ENCODE results near the gene PAK4. TPM values are rescaled to one million over a fixed set of nuclear protein-coding genes. Genes with fewer than 3 reads are reported as not detected.

Gene PAK4
- total and polyA plus RNA-seq, 2 of the 13 experiments (the other 11 are each of a cell fraction or from before 2014, with no cell fraction given) = 9.5 to 17.8 TPM

GRCh38 chr19:39125199-39125553 lies 410 bp upstream of the PAK4 start:
- POLR2A ChIA-PET = interaction anchor here (2.5 kb wide), 1 partner anchor 20 kb away, joined by 35 read pairs; no protein-coding TSS in a partner anchor
- Histone ChIP-seq H3K4me3 (replicated peaks in 1 of 3; ENCODE audit: insufficient read depth in 1 of 3, low read depth in 2 of 3, low read length in 3 of 3) (peak overlapping the region; percentile 17 to 87 (median 35)), H2AFZ (ENCODE audit: low read length) (peak overlapping the region; percentile 80), H3K27ac (ENCODE audit: extremely low read length, insufficient read depth, low read length) (peak overlapping the region; percentile 99), H3K9me3 (ENCODE audit: low read length) (no peaks in the 10 kb centered on the region), H3K4me1 (ENCODE audit: insufficient read depth, low read length) (peaks cover 59% of the 10 kb centered on the region), H3K79me2 (ENCODE audit: insufficient read depth, low read length) (peaks cover 40% of the 10 kb centered on the region), H3K9ac (ENCODE audit: insufficient read depth, low read depth, low read length) (peak overlapping the region; percentile 48), H3K27me3 (ENCODE audit: control insufficient read depth in 1 of 2, insufficient read depth in 2 of 2, low read length in 2 of 2) (no peaks in the 10 kb centered on the region), H3K36me3 (replicated peaks in 1 of 2; ENCODE audit: control insufficient read depth in 1 of 2, insufficient read depth in 2 of 2, low read length in 2 of 2) (0 out of 5 replicates have a peak, but pooled peaks cover 0 to 3% of the 10 kb centered on the region in 2 experiments), H3K4me2 (ENCODE audit: low read depth, low read length) (peak overlapping the region; percentile 79), H4K20me1 (ENCODE audit: insufficient read depth, low read length) (peaks cover 22% of the 10 kb centered on the region)
- ATAC-seq (no peak), FAIRE-seq (no peak), DNase-seq (ENCODE audit: low spot score) (no peak)
- in situ Hi-C loops (cut with HindIII; ENCODE audit: extremely low pct_ligation_motif_present, low pct_unique_long_range_greater_than_20kb) (no loop called here), intact Hi-C loops (cut with micrococcal nuclease; ENCODE audit: unreplicated experiment) (no loop called here)
- 35% methylated on average over 7 of the region's 7 CpGs for WGBS (ENCODE audit: low lambda C conversion rate)
- CTCF ChIA-PET (ENCODE audit: low intra/inter-chr PET ratio, low total read pairs) = no interaction called here
- BruUV-seq (replicated peaks) = no TSS peak
- TF ChIP-seq ATF1 (CRISPR knock-in tag; IDR thresholded peaks at IDR 0.05) = 0 out of 2 replicates have a peak, but pooled peaks have one; percentile 35
- 0 out of 2 replicates have a peak, but pooled peaks have one; percentile 5 for TF ChIP-seq TOPORS (CRISPR knock-in tag; IDR thresholded peaks at IDR 0.05)
- TF ChIP-seq MAFF (IDR thresholded peaks at IDR 0.05; ENCODE audit: low read depth, low read length) = peak; percentile 13; the same call in 1 of the 2 replicates
- TF ChIP-seq ETS1 (CRISPR knock-in tag; IDR thresholded peaks at IDR 0.05) = 0 out of 2 replicates have a peak, but pooled peaks have one; percentile 9
- TF ChIP-seq MAX (IDR thresholded peaks at IDR 0.05) = peak; percentile 13; the same call in 1 of the 2 replicates
- TF ChIP-seq TAF1 (CRISPR knock-in tag; IDR thresholded peaks at IDR 0.05) = no peak
- peak; percentile 84 for TF ChIP-seq KDM1A (CRISPR knock-in tag; IDR thresholded peaks at IDR 0.05)
- no peak for TF ChIP-seq FUBP1 (CRISPR knock-in tag; IDR thresholded peaks at IDR 0.05; ENCODE audit: borderline replicate concordance)
- no peak for TF ChIP-seq DBP (CRISPR knock-in tag; IDR thresholded peaks at IDR 0.05; ENCODE audit: not compliant biosample characterization)
- TF ChIP-seq HOMEZ (CRISPR knock-in tag; IDR thresholded peaks at IDR 0.05; ENCODE audit: low read depth) = no peak
- peak; percentile 98 for TF ChIP-seq ZNF629 (CRISPR knock-in tag; conservative IDR thresholded peaks at IDR 0.05)
- TF ChIP-seq ZMYM3 (CRISPR knock-in tag; IDR thresholded peaks at IDR 0.05) = peak; percentile 91
- TF ChIP-seq ARID5B (CRISPR knock-in tag; IDR thresholded peaks at IDR 0.05) = no peak
- TF ChIP-seq MAFK (conservative IDR thresholded peaks at IDR 0.05 in 1 of 2, IDR thresholded peaks at IDR 0.05 in 1 of 2; ENCODE audit: low read length in 2 of 2) = 0 out of 4 replicates have a peak, but pooled peaks of 1 of the 2 experiments have one; percentile 18

Data from HepG2 (cell line).